Measurements from ENCODE around the gene ZNF358. TPM values are rescaled to one million over a fixed set of nuclear protein-coding genes. Genes with fewer than 3 reads are reported as not detected.

The ZNF358 gene
- total RNA-seq, 1 donor: 13.8 TPM

- no peak for DNase-seq (ENCODE audit: low read depth)
- no peak overlapping the region for H3K4me3 ChIP-seq (ENCODE audit: low read depth, low read length)
- TF ChIP-seq CTCF (IDR thresholded peaks at IDR 0.05; ENCODE audit: insufficient read depth, low read depth, low read length): no peak
Measured at GRCh38 chr19:7541828-7542443, 26.0 kb downstream of the ZNF358 start.

DNA sequence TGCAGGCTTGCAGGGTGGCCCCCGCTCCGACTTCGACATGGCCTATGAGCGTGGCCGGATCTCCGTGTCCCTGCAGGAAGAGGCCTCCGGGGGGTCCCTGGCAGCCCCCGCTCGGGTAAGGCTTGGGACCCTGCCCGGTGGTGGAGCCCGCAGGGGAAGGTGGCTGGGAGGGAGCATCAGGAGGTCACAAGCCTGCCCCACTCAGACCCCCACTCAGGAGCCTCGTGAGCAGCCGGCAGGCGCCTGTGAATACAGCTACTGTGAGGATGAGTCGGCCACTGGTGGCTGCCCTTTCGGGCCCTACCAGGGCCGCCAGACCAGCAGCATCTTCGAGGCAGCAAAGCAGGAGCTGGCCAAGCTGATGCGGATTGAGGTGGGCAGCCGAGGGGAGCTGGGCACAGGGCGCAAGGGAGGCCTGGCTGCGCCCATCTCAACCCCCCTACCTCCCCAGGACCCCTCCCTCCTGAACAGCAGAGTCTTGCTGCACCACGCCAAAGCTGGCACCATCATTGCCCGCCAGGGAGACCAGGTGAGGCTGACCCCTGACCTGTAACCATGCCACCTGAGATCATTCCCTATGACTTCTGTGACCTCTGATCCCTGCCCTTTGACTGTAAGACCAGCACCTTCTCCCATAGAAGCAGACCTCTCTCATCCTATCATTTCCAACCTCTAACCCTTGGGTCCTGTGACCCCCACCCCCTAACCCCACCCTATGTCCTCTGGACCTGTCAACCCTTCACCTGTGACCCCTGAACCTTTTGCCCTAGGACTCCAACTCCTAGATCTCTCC is 26.8 kb downstream of the ZNF358 start:
- H3K4me3 ChIP-seq (ENCODE audit: low read depth, low read length): no peak overlapping the region
- no peak for DNase-seq (ENCODE audit: low read depth)
- TF ChIP-seq CTCF (IDR thresholded peaks at IDR 0.05; ENCODE audit: insufficient read depth, low read depth, low read length): no peak

DNA sequence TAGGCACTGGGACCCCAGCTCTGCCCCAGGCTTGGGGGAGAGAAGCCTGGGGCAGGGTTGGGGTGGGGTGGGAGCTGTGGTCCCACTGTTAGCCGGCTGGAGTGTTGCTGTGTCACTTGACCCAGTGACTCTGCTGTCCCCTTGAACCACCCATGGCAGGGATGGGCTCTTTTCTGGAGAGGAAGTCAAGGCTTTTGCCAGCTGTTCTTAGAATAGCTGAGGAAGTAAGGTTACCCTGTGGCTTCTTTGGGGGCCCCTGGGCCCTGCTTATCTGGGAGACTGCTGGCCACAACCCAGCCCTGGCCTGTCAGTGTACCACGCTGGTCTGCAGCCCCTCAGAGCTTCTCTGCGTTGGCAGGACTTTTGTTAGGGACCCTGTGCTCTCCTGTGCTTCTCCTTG is 28.7 kb downstream of the ZNF358 start:
- no peak for TF ChIP-seq CTCF (IDR thresholded peaks at IDR 0.05; ENCODE audit: insufficient read depth, low read depth, low read length)
- no peak for DNase-seq (ENCODE audit: low read depth)
- no peak overlapping the region for H3K4me3 ChIP-seq (ENCODE audit: low read depth, low read length)

GRCh38 chr19:7545300-7545699 is 29.4 kb downstream of the ZNF358 start:
- H3K4me3 ChIP-seq (ENCODE audit: low read depth, low read length): no peak overlapping the region
- no peak for DNase-seq (ENCODE audit: low read depth)
- TF ChIP-seq CTCF (IDR thresholded peaks at IDR 0.05; ENCODE audit: insufficient read depth, low read depth, low read length): no peak

DNA sequence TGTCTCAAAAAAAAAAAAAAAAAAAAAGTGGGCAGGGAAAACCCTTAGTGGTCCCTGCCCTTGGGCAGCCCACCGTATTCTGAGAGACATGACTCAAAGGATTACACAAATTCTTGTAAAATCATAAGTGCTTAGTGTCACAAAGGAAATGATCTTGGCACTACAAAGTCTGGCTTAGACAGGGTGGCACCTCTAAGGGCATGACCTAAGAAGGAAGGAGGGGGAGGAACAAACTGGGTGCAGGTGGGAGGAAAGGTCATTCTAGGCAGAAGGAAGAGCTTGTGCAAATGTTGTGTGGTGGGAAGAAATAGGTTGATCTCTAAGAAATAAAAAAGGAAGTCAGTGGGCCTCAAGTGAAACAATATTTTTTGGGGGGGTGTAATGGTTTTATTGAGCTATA is 30.0 kb downstream of the ZNF358 start:
- H3K4me3 ChIP-seq (ENCODE audit: low read depth, low read length): no peak overlapping the region
- no peak for DNase-seq (ENCODE audit: low read depth)
- no peak for TF ChIP-seq CTCF (IDR thresholded peaks at IDR 0.05; ENCODE audit: insufficient read depth, low read depth, low read length)

GRCh38 chr19:7547159-7547558 is 31.3 kb downstream of the ZNF358 start:
- no peak for TF ChIP-seq CTCF (IDR thresholded peaks at IDR 0.05; ENCODE audit: insufficient read depth, low read depth, low read length)
- no peak overlapping the region for H3K4me3 ChIP-seq (ENCODE audit: low read depth, low read length)
- no peak for DNase-seq (ENCODE audit: low read depth)

Data from fibroblast of villous mesenchyme (primary cell).